Effector memory CD4-positive, alpha-beta T cell (primary cell): ENCODE measurements around the gene ZNF414.

Experiments used
- DNase-seq, 3 donors: peaks; one replicate each; pipeline ENCODE4 v3.0.0-alpha.2; 2020
- H3K27ac ChIP-seq: 2 replicates; pipeline ENCODE4 v1.7.0; 2013; ENCODE audit warnings: mild to moderate bottlenecking, low read length, moderate library complexity; ENCODE audit not compliant: insufficient read depth, poor library complexity, severe bottlenecking
- H3K27me3 ChIP-seq: replicated peaks from 2 replicates; pipeline ENCODE4 v1.7.0; 2013; ENCODE audit warnings: mild to moderate bottlenecking, low read length; ENCODE audit not compliant: insufficient read depth, control insufficient read depth, poor library complexity, severe bottlenecking
- H3K36me3 ChIP-seq: 2 replicates; pipeline ENCODE4 v1.7.0; 2013; ENCODE audit warnings: mild to moderate bottlenecking, low read length, moderate library complexity; ENCODE audit not compliant: control insufficient read depth, insufficient read depth
- H3K4me1 ChIP-seq: 2 replicates; pipeline ENCODE4 v1.7.0; 2013; ENCODE audit warnings: low read length, mild to moderate bottlenecking; ENCODE audit not compliant: control insufficient read depth, insufficient read depth, poor library complexity, severe bottlenecking
- H3K4me3 ChIP-seq: 2 replicates; pipeline ENCODE4 v1.7.0; 2013; ENCODE audit warnings: low read length, low read depth, mild to moderate bottlenecking; ENCODE audit not compliant: insufficient read depth, poor library complexity, severe bottlenecking
- H3K9me3 ChIP-seq: 2 replicates; pipeline ENCODE4 v1.7.0; 2013; ENCODE audit warnings: mild to moderate bottlenecking, low read length, moderate library complexity; ENCODE audit not compliant: control insufficient read depth

The ZNF414 gene

DNA sequence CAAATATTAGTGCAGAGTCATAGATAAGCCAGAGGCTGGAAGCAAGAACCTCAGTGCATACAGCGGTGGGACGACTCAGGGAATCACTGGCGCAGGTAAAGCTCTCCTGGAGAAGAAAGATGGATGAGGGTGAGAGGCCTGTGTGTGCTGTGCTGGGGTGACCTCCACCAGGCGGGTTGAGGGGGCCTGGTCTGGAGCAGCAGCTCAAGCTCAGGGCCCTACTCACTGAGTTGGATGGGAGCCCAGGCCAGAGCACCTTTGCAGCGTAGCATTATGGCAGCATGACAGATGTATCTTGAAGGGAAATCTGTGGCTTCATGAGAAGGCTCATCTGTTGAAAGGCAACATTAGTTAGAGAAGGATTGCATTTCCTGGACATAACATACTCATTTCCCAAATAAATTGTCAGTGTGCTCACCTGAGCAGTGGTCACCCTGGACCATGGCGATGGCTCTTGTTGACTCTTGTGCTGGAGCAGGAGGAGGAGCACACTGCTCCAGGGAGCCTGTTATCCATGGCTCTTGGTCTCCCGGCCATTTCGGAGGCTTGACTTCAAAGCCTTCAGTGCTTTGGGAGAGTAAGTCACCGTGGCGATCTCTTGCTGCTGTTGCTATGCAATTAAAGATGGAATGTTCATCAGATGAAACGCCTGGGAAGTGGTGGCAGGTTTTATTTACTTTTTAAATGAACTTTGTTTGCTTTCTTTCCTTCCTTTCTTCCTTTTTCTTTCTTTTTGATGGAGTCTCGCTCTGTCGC is 44.2 kb downstream of the ZNF414 start:
- Histone ChIP-seq H3K27me3 (no peaks in the 10 kb centered on the region), H3K4me3 (no peak overlapping the region), H3K4me1 (no peaks in the 10 kb centered on the region), H3K27ac (no peak overlapping the region), H3K9me3 (no peaks in the 10 kb centered on the region), H3K36me3 (peaks cover 97% of the 10 kb centered on the region)
- no peak for DNase-seq

DNA sequence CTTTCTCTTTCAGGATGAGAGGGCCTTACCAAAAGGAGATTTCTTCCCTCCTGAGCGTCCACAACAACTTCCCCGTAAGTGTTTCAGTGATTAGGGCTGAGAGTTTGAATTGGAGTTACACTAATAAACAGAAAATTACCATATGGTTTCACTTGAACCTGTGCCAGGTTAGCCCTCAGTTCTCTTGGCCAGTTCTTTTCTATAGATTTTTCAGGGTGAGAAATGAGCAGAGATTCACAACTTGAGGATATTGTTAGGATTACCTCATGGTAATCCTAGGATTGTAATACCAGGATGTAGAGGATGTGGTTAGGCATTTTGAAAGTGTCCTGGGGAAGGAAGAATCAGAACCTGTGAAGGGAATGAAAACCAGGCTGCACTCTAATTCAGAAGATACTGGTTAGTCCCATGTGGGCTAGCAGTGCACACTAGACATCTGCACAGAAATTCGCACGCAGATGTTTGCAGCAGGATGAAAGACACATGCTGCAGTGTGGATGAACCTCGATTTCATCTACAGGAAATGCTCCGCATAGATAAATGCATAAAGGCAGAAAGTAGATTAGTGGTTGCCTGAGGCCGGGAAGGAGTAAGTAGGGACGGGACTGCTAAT is 45.1 kb downstream of the ZNF414 start:
- Histone ChIP-seq H3K36me3 (peaks cover 96% of the 10 kb centered on the region), H3K9me3 (no peaks in the 10 kb centered on the region), H3K27ac (no peak overlapping the region), H3K4me1 (no peaks in the 10 kb centered on the region), H3K4me3 (no peak overlapping the region), H3K27me3 (no peaks in the 10 kb centered on the region)
- DNase-seq: no peak

DNA sequence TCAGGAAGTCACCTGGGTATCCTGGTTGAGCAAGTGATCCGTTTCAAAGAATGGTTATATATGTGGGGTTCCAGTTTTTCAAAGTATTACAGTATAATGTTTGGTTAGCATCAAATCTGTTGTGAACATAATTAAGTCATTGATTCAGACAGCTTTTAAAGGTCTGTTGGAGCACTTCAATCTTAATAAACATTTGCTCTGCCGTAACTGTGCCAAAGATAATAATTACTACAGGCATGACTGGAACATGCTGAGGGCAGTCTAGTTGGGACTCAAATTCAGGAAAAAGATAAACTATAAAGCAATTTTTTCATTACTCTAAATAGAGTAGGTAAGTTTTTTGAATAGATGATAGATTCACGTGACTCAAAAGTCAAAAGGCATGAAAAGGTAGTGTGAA is 45.8 kb downstream of the ZNF414 start:
- Histone ChIP-seq H3K4me3 (no peak overlapping the region), H3K27ac (no peak overlapping the region), H3K4me1 (no peaks in the 10 kb centered on the region), H3K27me3 (no peaks in the 10 kb centered on the region), H3K36me3 (peaks cover 98% of the 10 kb centered on the region), H3K9me3 (no peaks in the 10 kb centered on the region)
- DNase-seq: no peak

DNA sequence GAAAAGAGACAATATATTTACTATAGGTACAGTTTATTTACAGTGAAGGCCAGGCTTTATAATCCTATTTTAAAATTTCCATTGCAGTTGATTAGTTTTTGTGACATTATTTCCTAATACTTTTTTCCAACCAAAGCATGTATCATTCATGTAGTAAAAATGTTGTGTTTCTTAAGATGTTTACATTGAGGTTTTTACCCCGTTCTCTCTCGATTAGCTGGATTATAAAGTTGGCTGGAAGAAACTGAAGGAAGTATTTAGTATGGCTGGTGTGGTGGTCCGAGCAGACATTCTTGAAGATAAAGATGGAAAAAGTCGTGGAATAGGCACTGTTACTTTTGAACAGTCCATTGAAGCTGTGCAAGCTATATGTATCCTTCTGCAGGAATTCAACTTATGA is 47.9 kb downstream of the ZNF414 start:
- H3K27ac ChIP-seq: no peak overlapping the region
- no peaks in the 10 kb centered on the region for H3K4me1 ChIP-seq
- no peaks in the 10 kb centered on the region for H3K9me3 ChIP-seq
- peaks cover 93% of the 10 kb centered on the region for H3K36me3 ChIP-seq
- no peak overlapping the region for H3K4me3 ChIP-seq
- H3K27me3 ChIP-seq: no peaks in the 10 kb centered on the region
- no peak for DNase-seq

DNA sequence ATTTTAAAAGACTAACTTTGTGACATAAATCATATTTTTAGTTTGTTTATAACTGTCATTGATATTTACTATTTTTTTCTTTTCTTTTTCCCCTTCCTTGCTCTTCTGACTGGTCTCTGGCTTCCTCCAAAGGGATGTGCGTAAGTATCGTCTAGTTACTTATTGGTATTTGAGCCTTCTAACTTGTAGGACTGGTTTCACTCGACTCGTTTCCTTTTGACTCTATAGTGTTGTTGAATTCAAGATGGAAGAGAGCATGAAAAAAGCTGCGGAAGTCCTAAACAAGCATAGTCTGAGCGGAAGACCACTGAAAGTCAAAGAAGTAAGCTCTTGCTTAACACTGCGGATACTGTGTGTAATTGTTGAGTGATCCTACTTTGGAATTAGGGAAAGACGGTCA is 50.6 kb downstream of the ZNF414 start:
- Histone ChIP-seq H3K36me3 (peaks cover 67% of the 10 kb centered on the region), H3K4me1 (no peaks in the 10 kb centered on the region), H3K9me3 (no peaks in the 10 kb centered on the region), H3K4me3 (no peak overlapping the region), H3K27me3 (no peaks in the 10 kb centered on the region), H3K27ac (no peak overlapping the region)
- no peak for DNase-seq

DNA sequence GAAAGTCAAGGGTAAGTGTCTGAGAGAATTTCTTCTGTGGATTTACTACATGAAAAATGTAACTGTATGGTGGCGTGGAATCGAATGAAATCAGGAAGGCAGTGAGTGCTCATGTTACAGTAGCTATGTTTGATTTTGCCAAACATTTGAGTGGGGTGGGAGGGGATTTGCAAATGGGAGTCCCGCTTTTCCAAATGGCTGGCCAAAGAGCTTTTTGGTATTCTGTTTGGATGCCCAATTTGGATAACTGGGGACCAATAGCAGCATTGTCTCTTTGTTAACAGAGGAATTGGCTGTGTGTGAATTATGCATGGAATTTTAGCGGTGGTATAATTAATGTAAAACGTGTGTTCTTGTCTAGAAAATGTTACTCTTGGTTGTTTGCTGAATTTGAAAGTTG is 51.4 kb downstream of the ZNF414 start:
- H3K27ac ChIP-seq: no peak overlapping the region
- no peak for DNase-seq
- no peaks in the 10 kb centered on the region for H3K4me1 ChIP-seq
- no peak overlapping the region for H3K4me3 ChIP-seq
- H3K9me3 ChIP-seq: no peaks in the 10 kb centered on the region
- H3K27me3 ChIP-seq: no peaks in the 10 kb centered on the region
- H3K36me3 ChIP-seq: peaks cover 67% of the 10 kb centered on the region

DNA sequence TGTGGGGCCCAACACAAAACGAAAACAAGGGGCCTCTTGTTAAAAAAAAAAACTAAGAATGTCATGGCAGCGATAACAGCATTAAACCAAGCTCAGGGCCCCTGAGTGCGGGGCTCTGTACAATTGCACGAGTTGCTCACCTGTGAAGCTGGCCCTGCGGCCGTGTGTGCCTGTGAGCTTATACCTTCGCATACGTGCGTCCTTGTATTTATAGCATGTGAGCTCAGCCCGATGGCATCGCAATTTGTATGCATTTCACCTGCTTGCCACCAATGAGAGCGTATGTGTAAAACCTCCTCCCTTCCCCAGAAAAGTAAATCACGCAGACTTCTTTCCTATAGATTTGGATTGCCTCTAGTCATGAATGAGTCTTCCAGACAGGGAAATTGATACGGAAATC is 52.1 kb downstream of the ZNF414 start:
- no peaks in the 10 kb centered on the region for H3K4me1 ChIP-seq
- H3K36me3 ChIP-seq: peaks cover 64% of the 10 kb centered on the region
- H3K27me3 ChIP-seq: no peaks in the 10 kb centered on the region
- DNase-seq: no peak
- no peaks in the 10 kb centered on the region for H3K9me3 ChIP-seq
- no peak overlapping the region for H3K27ac ChIP-seq
- no peak overlapping the region for H3K4me3 ChIP-seq

DNA sequence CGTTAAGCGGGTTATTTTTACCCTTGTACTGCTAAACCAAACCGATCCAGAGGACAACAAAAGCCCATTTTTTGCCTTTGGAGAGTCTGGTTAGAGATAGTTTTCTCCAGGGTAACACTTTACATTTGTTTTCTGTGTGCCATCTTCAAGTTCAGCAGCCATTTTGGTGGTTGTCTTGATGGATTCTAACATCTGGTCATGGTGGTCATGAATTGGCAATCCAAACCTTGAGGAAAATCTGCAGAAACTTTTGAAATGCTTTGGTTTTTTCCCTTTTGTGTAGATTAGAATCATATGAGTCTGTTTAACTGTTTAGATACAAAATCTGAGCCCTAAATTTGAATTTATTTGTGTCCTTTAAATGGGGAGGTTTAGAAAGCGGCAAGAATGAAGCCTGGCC is 52.6 kb downstream of the ZNF414 start:
- Histone ChIP-seq H3K36me3 (peaks cover 64% of the 10 kb centered on the region), H3K9me3 (no peaks in the 10 kb centered on the region), H3K4me1 (no peaks in the 10 kb centered on the region), H3K27me3 (no peaks in the 10 kb centered on the region), H3K27ac (no peak overlapping the region), H3K4me3 (no peak overlapping the region)
- DNase-seq: no peak

DNA sequence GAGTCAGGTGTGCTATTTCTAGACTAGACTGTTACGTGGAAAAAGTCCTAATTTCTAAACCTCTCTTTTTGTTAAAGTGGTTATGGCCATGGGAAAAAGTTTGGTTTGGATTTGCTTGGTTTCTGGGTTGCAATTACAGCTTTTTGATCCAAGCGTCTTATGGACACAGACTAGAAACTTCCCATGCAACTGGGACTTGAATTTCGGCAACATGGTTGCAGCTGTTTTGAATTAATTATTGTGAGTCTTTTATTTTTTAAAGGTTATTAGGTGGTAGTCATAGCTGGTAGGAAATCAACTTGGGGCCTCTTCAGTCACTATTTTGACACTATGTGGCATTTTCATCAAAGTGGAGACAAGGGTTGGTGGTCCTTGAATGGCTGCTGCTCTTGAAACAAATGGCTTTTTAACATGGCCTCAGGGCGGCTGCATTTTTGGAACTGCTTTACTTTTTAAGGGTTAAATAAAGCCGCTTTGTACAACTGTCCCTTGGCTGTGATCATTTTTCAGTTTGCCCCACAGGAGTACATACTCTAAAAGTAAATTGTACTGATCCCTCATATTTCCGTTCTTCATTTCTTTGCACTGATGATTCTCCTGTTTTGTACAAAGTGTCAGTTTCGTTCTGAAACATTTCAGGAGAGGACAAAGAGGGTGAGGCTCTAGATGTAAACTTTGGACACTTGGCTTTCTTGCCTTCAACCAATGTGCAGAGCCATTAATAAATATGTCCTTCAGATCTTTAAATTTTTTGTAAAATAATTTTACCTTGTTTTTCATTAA is 53.3 kb downstream of the ZNF414 start:
- no peak for DNase-seq
- Histone ChIP-seq H3K9me3 (no peaks in the 10 kb centered on the region), H3K4me1 (no peaks in the 10 kb centered on the region), H3K4me3 (no peak overlapping the region), H3K27ac (no peak overlapping the region), H3K27me3 (no peaks in the 10 kb centered on the region), H3K36me3 (peaks cover 64% of the 10 kb centered on the region)
